Caco-2 (cell line): ENCODE data around the gene CHST14. TPM values are rescaled to one million over a fixed set of nuclear protein-coding genes. Genes with fewer than 3 reads are reported as not detected.

Experiments
- BruUV-seq: library from RNA; stranded (reverse); fragments of 400-500 nt; replicated peaks from 2 replicates; lab custom pipeline; 2021; lab: Mats Ljungman, UMichigan
- CTCF ChIA-PET: fragments of 300-600 bp; sonication (Branson Sonifier 250); formaldehyde crosslinking; loops from one replicate; lab custom pipeline; 2022; ENCODE audit warnings: antibody characterized with exemption; lab: Charles Lee
- POLR2A ChIA-PET: fragments of 300-600 bp; sonication (Branson Sonifier 250); formaldehyde crosslinking; loops from one replicate; lab custom pipeline; 2022; ENCODE audit warnings: antibody characterized with exemption; lab: Charles Lee
- DNase-seq, 2 experiments: peaks; one replicate each; pipeline versions ENCODE4 v3.0.0 to v3.0.0-alpha.2; 2020 to 2022
- H3K27me3 ChIP-seq: replicated peaks from 2 replicates; pipeline ENCODE4 v1.6.0; 2011; ENCODE audit warnings: low read length; ENCODE audit not compliant: control insufficient read depth, insufficient read depth
- H3K36me3 ChIP-seq: 2 replicates; pipeline ENCODE4 v1.5.1; 2011; ENCODE audit warnings: low read length; ENCODE audit not compliant: control insufficient read depth, insufficient read depth
- H3K4me1 ChIP-seq: fragments of 250-450 bp; sonication (Bioruptor Pico); 2 replicates; pipeline ENCODE4 v1.5.1; 2020; ENCODE audit warnings: mild to moderate bottlenecking
- H3K4me3 ChIP-seq: 2 replicates; pipeline ENCODE4 v1.5.1; 2011; ENCODE audit warnings: low read depth, mild to moderate bottlenecking, control low read depth, low read length
- H3K9me3 ChIP-seq: fragments of 250-450 bp; sonication (Bioruptor Pico); 2 replicates; pipeline ENCODE4 v1.5.1; 2020; ENCODE audit warnings: mild to moderate bottlenecking, moderate library complexity
- H3K27ac Mint-ChIP-seq: one replicate; pipeline ENCODE4 v1.8.0; 2022; ENCODE audit warnings: mixed read lengths; ENCODE audit not compliant: unreplicated experiment
- H3K27me3 Mint-ChIP-seq: one replicate; pipeline ENCODE4 v1.8.0; 2022; ENCODE audit warnings: mixed read lengths; ENCODE audit not compliant: insufficient read depth, unreplicated experiment
- H3K36me3 Mint-ChIP-seq: one replicate; pipeline ENCODE4 v1.8.0; 2022; ENCODE audit warnings: mild to moderate bottlenecking, mixed read lengths; ENCODE audit not compliant: insufficient read depth, unreplicated experiment
- H3K4me1 Mint-ChIP-seq: one replicate; pipeline ENCODE4 v1.8.0; 2022; ENCODE audit warnings: low read depth, mixed read lengths; ENCODE audit not compliant: unreplicated experiment
- H3K4me3 Mint-ChIP-seq: one replicate; pipeline ENCODE4 v1.8.0; 2022; ENCODE audit warnings: mild to moderate bottlenecking, moderate library complexity, mixed read lengths; ENCODE audit not compliant: unreplicated experiment
- H3K9me3 Mint-ChIP-seq: one replicate; pipeline ENCODE4 v1.8.0; 2022; ENCODE audit warnings: mixed read lengths; ENCODE audit not compliant: unreplicated experiment
- intact Hi-C: fragments of 100-400 bp; cut with micrococcal nuclease; formaldehyde crosslinking; loops from one replicate; pipeline ENCODE4 v1.10.0; 2022; ENCODE audit not compliant: unreplicated experiment
- total RNA-seq: library from RNA; stranded (reverse); gene quantifications from 2 replicates; pipeline ENCODE4 v1.2.3, GENCODE V29; 2022
- TF ChIP-seq, protein P1 (sequence below), 2 experiments: fragments of 200-600 bp in 1 of 2; IDR thresholded peaks; 1 replicate in 1 of 2; 2 replicates in 1 of 2; pipeline versions ENCODE4 v1.5.1 to v1.8.0; 2011 to 2022; ENCODE audit warnings: antibody characterized with exemption in 1 of 2, control low read depth in 1 of 2, inconsistent platforms in 1 of 2, low read depth in 1 of 2, low read length in 1 of 2, mild to moderate bottlenecking in 1 of 2, moderate library complexity in 1 of 2; ENCODE audit not compliant: insufficient read depth in 1 of 2, severe bottlenecking in 1 of 2, unreplicated experiment in 1 of 2

The CHST14 gene
- total RNA-seq, 1 experiment from 2014 or later: 19.6 TPM

DNA sequence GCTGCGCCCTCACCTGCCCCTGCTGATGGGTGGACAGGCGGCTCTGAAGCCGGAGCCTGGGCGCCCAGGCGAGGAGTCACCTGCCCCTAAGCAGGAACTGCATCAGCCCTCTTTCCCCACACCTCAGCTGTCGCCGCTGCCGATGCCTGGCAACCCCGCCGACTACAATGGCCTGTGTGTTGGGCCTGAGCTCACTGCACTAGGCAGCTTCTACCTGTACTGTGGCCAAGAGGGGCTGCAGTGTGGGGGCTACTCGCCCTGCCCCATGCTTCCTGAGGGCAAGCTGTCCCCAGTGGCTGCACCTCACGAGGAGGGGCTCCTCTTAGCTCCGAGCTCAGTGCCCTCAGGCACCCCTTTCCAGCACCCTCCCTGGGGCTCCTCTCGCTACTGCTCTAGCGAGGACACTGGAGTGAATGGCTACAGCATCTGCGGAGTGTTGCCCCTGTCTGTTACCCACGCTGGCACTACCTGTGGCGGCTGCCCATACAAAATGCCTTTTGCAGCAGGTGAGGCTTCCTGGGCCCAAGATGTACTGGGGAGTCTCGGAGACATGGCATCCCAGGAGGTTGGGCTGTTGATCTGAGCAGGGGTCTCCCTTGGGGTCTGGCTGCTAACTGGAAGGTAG lies 11.3 kb upstream of the CHST14 start:
- Mint-ChIP-seq H3K9me3 (no peaks in the 10 kb centered on the region), H3K36me3 (peaks cover 30% of the 10 kb centered on the region), H3K4me1 (peaks cover 15% of the 10 kb centered on the region), H3K27me3 (no peaks in the 10 kb centered on the region), H3K4me3 (no peak overlapping the region), H3K27ac (no peak overlapping the region)
- Histone ChIP-seq H3K36me3 (peaks cover 4% of the 10 kb centered on the region), H3K4me1 (peaks cover 25% of the 10 kb centered on the region), H3K9me3 (no peaks in the 10 kb centered on the region), H3K27me3 (no peaks in the 10 kb centered on the region), H3K4me3 (no peak overlapping the region)
- intact Hi-C loops: no loop called here
- POLR2A ChIA-PET: no interaction called here
- TF ChIP-seq, protein P1, sequence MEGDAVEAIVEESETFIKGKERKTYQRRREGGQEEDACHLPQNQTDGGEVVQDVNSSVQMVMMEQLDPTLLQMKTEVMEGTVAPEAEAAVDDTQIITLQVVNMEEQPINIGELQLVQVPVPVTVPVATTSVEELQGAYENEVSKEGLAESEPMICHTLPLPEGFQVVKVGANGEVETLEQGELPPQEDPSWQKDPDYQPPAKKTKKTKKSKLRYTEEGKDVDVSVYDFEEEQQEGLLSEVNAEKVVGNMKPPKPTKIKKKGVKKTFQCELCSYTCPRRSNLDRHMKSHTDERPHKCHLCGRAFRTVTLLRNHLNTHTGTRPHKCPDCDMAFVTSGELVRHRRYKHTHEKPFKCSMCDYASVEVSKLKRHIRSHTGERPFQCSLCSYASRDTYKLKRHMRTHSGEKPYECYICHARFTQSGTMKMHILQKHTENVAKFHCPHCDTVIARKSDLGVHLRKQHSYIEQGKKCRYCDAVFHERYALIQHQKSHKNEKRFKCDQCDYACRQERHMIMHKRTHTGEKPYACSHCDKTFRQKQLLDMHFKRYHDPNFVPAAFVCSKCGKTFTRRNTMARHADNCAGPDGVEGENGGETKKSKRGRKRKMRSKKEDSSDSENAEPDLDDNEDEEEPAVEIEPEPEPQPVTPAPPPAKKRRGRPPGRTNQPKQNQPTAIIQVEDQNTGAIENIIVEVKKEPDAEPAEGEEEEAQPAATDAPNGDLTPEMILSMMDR (IDR thresholded peaks at IDR 0.05; ENCODE audit: insufficient read depth in 1 of 2, low read depth in 1 of 2, low read length in 1 of 2, severe bottlenecking in 1 of 2, unreplicated experiment in 1 of 2): no peak
- CTCF ChIA-PET: no interaction called here
- BruUV-seq: no TSS peak
- DNase-seq: no peak

GRCh38 chr15:40460404-40460803 lies 10.4 kb upstream of the CHST14 start:
- ChIA-PET POLR2A (no interaction called here), CTCF (no interaction called here)
- intact Hi-C loops: no loop called here
- H3K9me3 ChIP-seq: no peaks in the 10 kb centered on the region
- H3K27me3 Mint-ChIP-seq: no peaks in the 10 kb centered on the region
- BruUV-seq: no TSS peak
- peaks cover 4% of the 10 kb centered on the region for H3K36me3 ChIP-seq
- H3K4me3 Mint-ChIP-seq: no peak overlapping the region
- no peaks in the 10 kb centered on the region for H3K9me3 Mint-ChIP-seq
- H3K36me3 Mint-ChIP-seq: peaks cover 39% of the 10 kb centered on the region
- peaks cover 6% of the 10 kb centered on the region for H3K4me1 Mint-ChIP-seq
- TF ChIP-seq, protein P1 (IDR thresholded peaks at IDR 0.05; ENCODE audit: insufficient read depth in 1 of 2, low read depth in 1 of 2, low read length in 1 of 2, severe bottlenecking in 1 of 2, unreplicated experiment in 1 of 2): no peak
- no peaks in the 10 kb centered on the region for H3K27me3 ChIP-seq
- no peak for DNase-seq
- H3K4me3 ChIP-seq: no peak overlapping the region
- no peak overlapping the region for H3K27ac Mint-ChIP-seq
- H3K4me1 ChIP-seq: peaks cover 16% of the 10 kb centered on the region

DNA sequence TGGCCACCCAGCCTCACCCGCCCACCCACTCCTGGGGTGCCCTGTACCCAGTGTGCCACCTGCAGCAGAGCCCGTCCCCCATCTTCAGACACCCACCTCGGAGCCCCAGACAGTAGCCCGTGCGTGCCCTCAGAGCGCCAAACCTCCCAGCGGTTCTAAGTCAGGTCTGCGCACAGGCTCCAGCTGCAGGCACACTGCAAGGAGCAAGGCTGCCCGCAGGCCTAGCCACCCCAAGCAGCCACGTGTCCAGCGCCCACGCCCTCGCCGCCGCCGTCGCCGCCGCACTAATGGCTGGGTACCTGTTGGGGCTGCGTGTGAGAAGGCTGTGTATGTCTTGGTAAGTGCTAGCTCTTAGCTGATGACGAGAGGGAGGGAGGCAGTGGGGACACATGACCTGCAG lies 8.8 kb upstream of the CHST14 start:
- Histone ChIP-seq H3K4me1 (peaks cover 1% of the 10 kb centered on the region), H3K27me3 (no peaks in the 10 kb centered on the region), H3K9me3 (no peaks in the 10 kb centered on the region), H3K36me3 (peaks cover 4% of the 10 kb centered on the region), H3K4me3 (no peak overlapping the region)
- H3K4me1 Mint-ChIP-seq: no peaks in the 10 kb centered on the region
- BruUV-seq: no TSS peak
- ChIA-PET POLR2A (no interaction called here), CTCF (no interaction called here)
- no peaks in the 10 kb centered on the region for H3K9me3 Mint-ChIP-seq
- intact Hi-C loops: no loop called here
- TF ChIP-seq, protein P1 (IDR thresholded peaks at IDR 0.05; ENCODE audit: insufficient read depth in 1 of 2, low read depth in 1 of 2, low read length in 1 of 2, severe bottlenecking in 1 of 2, unreplicated experiment in 1 of 2): no peak
- no peaks in the 10 kb centered on the region for H3K27me3 Mint-ChIP-seq
- H3K27ac Mint-ChIP-seq: no peak overlapping the region
- H3K36me3 Mint-ChIP-seq: peaks cover 54% of the 10 kb centered on the region
- no peak overlapping the region for H3K4me3 Mint-ChIP-seq
- no peak for DNase-seq
